GM12878 (cell line): ENCODE data around the gene LEKR1. TPM values are rescaled to one million over a fixed set of nuclear protein-coding genes. Genes with fewer than 3 reads are reported as not detected.
A peak's percentile ranks its signal among the peaks of the same experiment; 100 is the strongest.

ENCODE experiments used
- ATF7 ChIP-seq: fragments of 450-650 bp; IDR thresholded peaks from 2 replicates; pipeline ENCODE4 v1.6.1; 2016; ENCODE audit warnings: low read depth, mild to moderate bottlenecking
- BHLHE40 ChIP-seq, 2 experiments: fragments of 450-650 bp in 1 of 2; IDR thresholded peaks; 2 replicates each; pipeline ENCODE4 v1.6.1; 2011 to 2017; ENCODE audit warnings: low read depth in 2 of 2, borderline replicate concordance in 1 of 2, improper control_type of control experiment in 1 of 2, low read length in 1 of 2, mild to moderate bottlenecking in 1 of 2
- CHD2 ChIP-seq: IDR thresholded peaks from 2 replicates; pipeline ENCODE4 v1.6.1; 2011; ENCODE audit warnings: low read depth, low read length, improper control_type of control experiment, borderline replicate concordance
- CTCF ChIP-seq, 3 experiments: IDR thresholded peaks in 2 of 3; conservative IDR thresholded peaks in 1 of 3; 2 replicates each; pipeline ENCODE4 v1.5.1; 2011; ENCODE audit warnings: low read depth in 3 of 3, low read length in 3 of 3, mild to moderate bottlenecking in 3 of 3, control low read depth in 2 of 3, moderate library complexity in 2 of 3, inconsistent platforms in 1 of 3, mixed read lengths in 1 of 3; ENCODE audit not compliant: control insufficient read depth in 2 of 3, insufficient read depth in 1 of 3; ENCODE audit errors: extremely low read depth in 1 of 3
- EZH2 ChIP-seq: IDR thresholded peaks from 2 replicates; pipeline ENCODE4 v1.6.1; 2012; ENCODE audit warnings: low read depth, mild to moderate bottlenecking, control low read depth, inconsistent platforms, low read length, borderline replicate concordance; ENCODE audit not compliant: control insufficient read depth
- FOS ChIP-seq: IDR thresholded peaks from 3 replicates; pipeline ENCODE4 v1.6.1; 2011; ENCODE audit warnings: borderline replicate concordance; ENCODE audit not compliant: insufficient read length; ENCODE audit errors: extremely low read depth
- FOXM1 ChIP-seq: IDR thresholded peaks from 2 replicates; pipeline ENCODE4 v1.6.1; 2012; ENCODE audit warnings: low read depth, mild to moderate bottlenecking, inconsistent platforms, low read length, moderate library complexity
- IRF4 ChIP-seq: IDR thresholded peaks from 2 replicates; pipeline ENCODE4 v1.6.1; 2011; ENCODE audit warnings: low read depth, low read length
- IRF5 ChIP-seq: fragments of 450-650 bp; IDR thresholded peaks from 2 replicates; pipeline ENCODE4 v1.6.1; 2017; ENCODE audit warnings: borderline replicate concordance
- MLLT1 ChIP-seq: fragments of 450-650 bp; IDR thresholded peaks from 2 replicates; pipeline ENCODE4 v1.6.1; 2016; ENCODE audit warnings: mild to moderate bottlenecking
- MTA3 ChIP-seq: IDR thresholded peaks from 2 replicates; pipeline ENCODE4 v1.6.1; 2012; ENCODE audit warnings: low read length, inconsistent platforms, borderline replicate concordance
- POLR2AphosphoS2 ChIP-seq: IDR thresholded peaks from 2 replicates; pipeline ENCODE4 v1.6.1; 2011; ENCODE audit warnings: low read depth, mild to moderate bottlenecking, low read length, improper control_type of control experiment, moderate library complexity
- RAD21 ChIP-seq: IDR thresholded peaks from 2 replicates; pipeline ENCODE4 v1.6.1; 2011; ENCODE audit warnings: mild to moderate bottlenecking, low read depth, low read length, moderate library complexity; ENCODE audit not compliant: insufficient read depth
- SMARCA5 ChIP-seq: fragments of 450-650 bp; IDR thresholded peaks from 2 replicates; pipeline ENCODE4 v1.6.1; 2017; ENCODE audit warnings: mild to moderate bottlenecking
- TCF12 ChIP-seq: IDR thresholded peaks from 2 replicates; pipeline ENCODE4 v1.6.1; 2011; ENCODE audit warnings: low read depth, mild to moderate bottlenecking, low read length
- ZNF207 ChIP-seq: fragments of 450-650 bp; IDR thresholded peaks from 2 replicates; pipeline ENCODE4 v1.6.1; 2014; ENCODE audit warnings: antibody characterized with exemption, mild to moderate bottlenecking, borderline replicate concordance
- polyA plus RNA-seq, 11 experiments: library from polyadenylated mRNA; depleted of rRNA in 4 of 11; unstranded in 6 of 11; stranded (reverse) in 5 of 11; fragments of >200 nt; fragmentation: Nextera tagmentation in 4 of 11; fragmentation: Illumina TruSeq in 1 of 11; extraction: Ambion mirVana in 4 of 11; extraction: Trizol in 1 of 11; gene quantifications; 1 replicate in 1 of 11; 2 replicates in 10 of 11; pipeline versions ENCODE4 v1.2.1 to v1.2.3, GENCODE V29; 2011 to 2016; ENCODE audit warnings: inconsistent platforms in 2 of 11, missing spikeins in 2 of 11, low read depth in 1 of 11
- total RNA-seq, 4 experiments: library from RNA; depleted of rRNA in 3 of 4; stranded (reverse); fragments of >200 nt in 3 of 4; fragmentation: Illumina TruSeq in 1 of 4; extraction: Trizol in 1 of 4; gene quantifications; 2 replicates each; pipeline versions ENCODE4 v1.2.1 to v1.2.3, GENCODE V29; 2013 to 2021

LEKR1 gene
- total and polyA plus RNA-seq, 10 of the 15 experiments (the other 5 are each of a cell fraction or from before 2014, with no cell fraction given): 0.48 to 3.2 (median 1.3) TPM

GRCh38 chr3:157081626-157082210 lies 255.6 kb downstream of the LEKR1 start (continued):
- TF ChIP-seq RAD21: peak; percentile 100
- TF ChIP-seq IRF4: peak; percentile 37; the same call in 1 of the 2 replicates
- peak; percentile 27; the same call in 1 of the 2 replicates for TF ChIP-seq ATF7
- 0 out of 2 replicates have a peak, but pooled peaks have one; percentile 29 for TF ChIP-seq CHD2
- TF ChIP-seq TCF12: 0 out of 2 replicates have a peak, but pooled peaks have one; percentile 43
- peak in 1 of 2 experiments; percentile 34; a peak in 1 of 4 replicates for TF ChIP-seq BHLHE40 (IDR thresholded peaks at IDR 0.05; ENCODE audit: borderline replicate concordance in 1 of 2, low read depth in 2 of 2, low read length in 1 of 2)
- no peak for TF ChIP-seq EZH2
- TF ChIP-seq SMARCA5: peak; percentile 81
- TF ChIP-seq MLLT1: peak; percentile 48; the same call in 1 of the 2 replicates
- TF ChIP-seq CTCF (IDR thresholded peaks at IDR 0.05 in 2 of 3, conservative IDR thresholded peaks at IDR 0.05 in 1 of 3; ENCODE audit: control insufficient read depth in 2 of 3, extremely low read depth in 1 of 3, insufficient read depth in 1 of 3, low read depth in 3 of 3, low read length in 3 of 3): peak; percentile 95
- TF ChIP-seq MTA3: no peak
- no peak for TF ChIP-seq FOS
- no peak for TF ChIP-seq IRF5
- TF ChIP-seq FOXM1: 0 out of 2 replicates have a peak, but pooled peaks have one; percentile 26
- no peak for TF ChIP-seq POLR2AphosphoS2
- no peak for TF ChIP-seq ZNF207
